ENCODE results near the gene MYH6.

GRCh38 chr14:23365732-23366425 lies 42.2 kb downstream of the MYH6 start:
- TF ChIP-seq POLR2A (IDR thresholded peaks at IDR 0.05): no peak
- TF ChIP-seq, protein P1, sequence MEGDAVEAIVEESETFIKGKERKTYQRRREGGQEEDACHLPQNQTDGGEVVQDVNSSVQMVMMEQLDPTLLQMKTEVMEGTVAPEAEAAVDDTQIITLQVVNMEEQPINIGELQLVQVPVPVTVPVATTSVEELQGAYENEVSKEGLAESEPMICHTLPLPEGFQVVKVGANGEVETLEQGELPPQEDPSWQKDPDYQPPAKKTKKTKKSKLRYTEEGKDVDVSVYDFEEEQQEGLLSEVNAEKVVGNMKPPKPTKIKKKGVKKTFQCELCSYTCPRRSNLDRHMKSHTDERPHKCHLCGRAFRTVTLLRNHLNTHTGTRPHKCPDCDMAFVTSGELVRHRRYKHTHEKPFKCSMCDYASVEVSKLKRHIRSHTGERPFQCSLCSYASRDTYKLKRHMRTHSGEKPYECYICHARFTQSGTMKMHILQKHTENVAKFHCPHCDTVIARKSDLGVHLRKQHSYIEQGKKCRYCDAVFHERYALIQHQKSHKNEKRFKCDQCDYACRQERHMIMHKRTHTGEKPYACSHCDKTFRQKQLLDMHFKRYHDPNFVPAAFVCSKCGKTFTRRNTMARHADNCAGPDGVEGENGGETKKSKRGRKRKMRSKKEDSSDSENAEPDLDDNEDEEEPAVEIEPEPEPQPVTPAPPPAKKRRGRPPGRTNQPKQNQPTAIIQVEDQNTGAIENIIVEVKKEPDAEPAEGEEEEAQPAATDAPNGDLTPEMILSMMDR (IDR thresholded peaks at IDR 0.05 in 8 of 11, conservative IDR thresholded peaks at IDR 0.05 in 3 of 11): no peak

Data from spleen (tissue), 7 donors.